22Rv1 (cell line): ENCODE measurements around the gene MRPL42.

Experiments
- CTCF ChIP-seq: fragments of 450-650 bp; IDR thresholded peaks from 2 replicates; pipeline ENCODE4 v1.5.1; 2017; ENCODE audit warnings: mild to moderate bottlenecking
- ZFX ChIP-seq: fragments of 450-650 bp; IDR thresholded peaks from 2 replicates; pipeline ENCODE4 v1.6.1; 2017; ENCODE audit warnings: antibody characterized with exemption, borderline replicate concordance

- TF ChIP-seq CTCF (no peak), ZFX (no peak)
These were observed 676 bp downstream of the MRPL42 start for GRCh38 chr12:93468008-93468371.
